Neural cell (in vitro differentiated cells): Measurements from ENCODE around the gene EN1.

Experiments
- EP300 ChIP-seq: fragments of 450-650 bp; conservative IDR thresholded peaks from 2 replicates; pipeline ENCODE4 v1.6.1; 2014; ENCODE audit warnings: antibody characterized with exemption, mild to moderate bottlenecking, moderate library complexity; ENCODE audit not compliant: poor library complexity, severe bottlenecking
- EZH2 ChIP-seq: fragments of 200-600, 300-800 bp; shearing (Covaris generic), sonication (generic); IDR thresholded peaks from 2 replicates; pipeline ENCODE4 v1.6.1; 2014; ENCODE audit warnings: antibody characterized with exemption, low read length, borderline replicate concordance, mild to moderate bottlenecking; ENCODE audit not compliant: insufficient read depth, poor library complexity, severe bottlenecking
- POLR2AphosphoS5 ChIP-seq: IDR thresholded peaks from 2 replicates; pipeline ENCODE4 v1.6.1; 2012
- RAD21 ChIP-seq: fragments of 450-650 bp; conservative IDR thresholded peaks from 2 replicates; pipeline ENCODE4 v1.6.1; 2014; ENCODE audit warnings: antibody characterized with exemption, mild to moderate bottlenecking, moderate library complexity
- TAF1 ChIP-seq: IDR thresholded peaks from 2 replicates; pipeline ENCODE4 v1.6.1; 2012; ENCODE audit warnings: low read depth
- TF ChIP-seq, protein P1 (sequence below): fragments of 450-650 bp; IDR thresholded peaks from 2 replicates; pipeline ENCODE4 v1.5.1; 2014; ENCODE audit warnings: antibody characterized with exemption, mild to moderate bottlenecking, moderate library complexity; ENCODE audit not compliant: poor library complexity, severe bottlenecking
- TF ChIP-seq, protein P2 (sequence below): IDR thresholded peaks from 2 replicates; pipeline ENCODE4 v1.6.1; 2012; ENCODE audit warnings: borderline replicate concordance

DNA sequence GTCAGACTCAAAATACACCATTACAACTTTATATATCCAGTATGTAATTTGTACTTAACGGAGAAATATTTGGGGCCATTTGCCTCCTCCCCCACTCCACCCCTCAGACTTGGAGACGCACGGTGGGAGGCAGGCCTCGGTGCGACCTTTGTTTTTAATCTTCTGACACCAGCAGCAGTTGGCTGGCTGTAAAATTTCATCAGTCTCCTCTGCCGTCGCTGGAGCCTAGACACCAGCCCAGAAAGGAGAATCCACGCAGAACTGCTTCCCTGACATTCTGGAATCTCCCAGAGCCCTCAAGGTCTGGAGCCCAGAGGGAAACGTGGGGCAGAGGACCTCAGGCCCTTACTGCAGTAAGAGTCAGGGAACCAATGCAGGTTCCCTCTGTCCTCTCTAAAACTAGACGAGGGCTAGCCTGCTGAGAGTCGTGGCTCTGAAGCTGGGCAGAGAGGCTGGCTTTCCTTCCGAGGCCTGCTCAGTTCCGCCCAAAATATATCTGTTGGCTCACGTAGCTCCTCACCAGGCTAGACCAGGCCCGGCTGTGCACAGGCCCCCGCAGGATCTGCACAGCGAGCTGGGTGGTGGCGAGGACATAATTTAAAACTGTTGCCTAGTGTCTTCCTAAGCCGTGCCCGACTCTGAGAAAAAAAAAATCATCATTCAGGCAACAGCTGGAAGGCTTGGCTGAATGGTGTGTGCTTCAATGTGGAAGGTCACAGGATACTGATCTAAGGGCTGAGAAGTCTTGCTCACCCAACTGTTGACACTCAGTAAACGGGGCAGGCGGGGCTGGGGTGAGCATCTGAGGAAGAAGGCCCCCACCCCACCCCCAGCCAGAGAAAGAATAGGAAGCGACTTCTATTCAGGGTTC, 40.4 kb downstream of the EN1 start:
- TF ChIP-seq, protein P1, sequence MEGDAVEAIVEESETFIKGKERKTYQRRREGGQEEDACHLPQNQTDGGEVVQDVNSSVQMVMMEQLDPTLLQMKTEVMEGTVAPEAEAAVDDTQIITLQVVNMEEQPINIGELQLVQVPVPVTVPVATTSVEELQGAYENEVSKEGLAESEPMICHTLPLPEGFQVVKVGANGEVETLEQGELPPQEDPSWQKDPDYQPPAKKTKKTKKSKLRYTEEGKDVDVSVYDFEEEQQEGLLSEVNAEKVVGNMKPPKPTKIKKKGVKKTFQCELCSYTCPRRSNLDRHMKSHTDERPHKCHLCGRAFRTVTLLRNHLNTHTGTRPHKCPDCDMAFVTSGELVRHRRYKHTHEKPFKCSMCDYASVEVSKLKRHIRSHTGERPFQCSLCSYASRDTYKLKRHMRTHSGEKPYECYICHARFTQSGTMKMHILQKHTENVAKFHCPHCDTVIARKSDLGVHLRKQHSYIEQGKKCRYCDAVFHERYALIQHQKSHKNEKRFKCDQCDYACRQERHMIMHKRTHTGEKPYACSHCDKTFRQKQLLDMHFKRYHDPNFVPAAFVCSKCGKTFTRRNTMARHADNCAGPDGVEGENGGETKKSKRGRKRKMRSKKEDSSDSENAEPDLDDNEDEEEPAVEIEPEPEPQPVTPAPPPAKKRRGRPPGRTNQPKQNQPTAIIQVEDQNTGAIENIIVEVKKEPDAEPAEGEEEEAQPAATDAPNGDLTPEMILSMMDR, result no peak
- TF ChIP-seq EZH2 (no peak), EP300 (no peak), RAD21 (no peak), POLR2AphosphoS5 (no peak), TAF1 (no peak)
- TF ChIP-seq, protein P2, sequence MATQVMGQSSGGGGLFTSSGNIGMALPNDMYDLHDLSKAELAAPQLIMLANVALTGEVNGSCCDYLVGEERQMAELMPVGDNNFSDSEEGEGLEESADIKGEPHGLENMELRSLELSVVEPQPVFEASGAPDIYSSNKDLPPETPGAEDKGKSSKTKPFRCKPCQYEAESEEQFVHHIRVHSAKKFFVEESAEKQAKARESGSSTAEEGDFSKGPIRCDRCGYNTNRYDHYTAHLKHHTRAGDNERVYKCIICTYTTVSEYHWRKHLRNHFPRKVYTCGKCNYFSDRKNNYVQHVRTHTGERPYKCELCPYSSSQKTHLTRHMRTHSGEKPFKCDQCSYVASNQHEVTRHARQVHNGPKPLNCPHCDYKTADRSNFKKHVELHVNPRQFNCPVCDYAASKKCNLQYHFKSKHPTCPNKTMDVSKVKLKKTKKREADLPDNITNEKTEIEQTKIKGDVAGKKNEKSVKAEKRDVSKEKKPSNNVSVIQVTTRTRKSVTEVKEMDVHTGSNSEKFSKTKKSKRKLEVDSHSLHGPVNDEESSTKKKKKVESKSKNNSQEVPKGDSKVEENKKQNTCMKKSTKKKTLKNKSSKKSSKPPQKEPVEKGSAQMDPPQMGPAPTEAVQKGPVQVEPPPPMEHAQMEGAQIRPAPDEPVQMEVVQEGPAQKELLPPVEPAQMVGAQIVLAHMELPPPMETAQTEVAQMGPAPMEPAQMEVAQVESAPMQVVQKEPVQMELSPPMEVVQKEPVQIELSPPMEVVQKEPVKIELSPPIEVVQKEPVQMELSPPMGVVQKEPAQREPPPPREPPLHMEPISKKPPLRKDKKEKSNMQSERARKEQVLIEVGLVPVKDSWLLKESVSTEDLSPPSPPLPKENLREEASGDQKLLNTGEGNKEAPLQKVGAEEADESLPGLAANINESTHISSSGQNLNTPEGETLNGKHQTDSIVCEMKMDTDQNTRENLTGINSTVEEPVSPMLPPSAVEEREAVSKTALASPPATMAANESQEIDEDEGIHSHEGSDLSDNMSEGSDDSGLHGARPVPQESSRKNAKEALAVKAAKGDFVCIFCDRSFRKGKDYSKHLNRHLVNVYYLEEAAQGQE, result no peak
